Midbrain (tissue), 1 donor: ENCODE measurements around the gene ADAMTSL1.
A peak's percentile ranks its signal among the peaks of the same experiment; 100 is the strongest.

Experiments used
- DNase-seq: peaks from one replicate; lab custom pipeline; 2025; lab: John Stamatoyannopoulos, UW

The ADAMTSL1 gene

GRCh38 chr9:18467696-18468095, 6.3 kb upstream of the ADAMTSL1 start:
- DNase-seq, result no peak

DNA sequence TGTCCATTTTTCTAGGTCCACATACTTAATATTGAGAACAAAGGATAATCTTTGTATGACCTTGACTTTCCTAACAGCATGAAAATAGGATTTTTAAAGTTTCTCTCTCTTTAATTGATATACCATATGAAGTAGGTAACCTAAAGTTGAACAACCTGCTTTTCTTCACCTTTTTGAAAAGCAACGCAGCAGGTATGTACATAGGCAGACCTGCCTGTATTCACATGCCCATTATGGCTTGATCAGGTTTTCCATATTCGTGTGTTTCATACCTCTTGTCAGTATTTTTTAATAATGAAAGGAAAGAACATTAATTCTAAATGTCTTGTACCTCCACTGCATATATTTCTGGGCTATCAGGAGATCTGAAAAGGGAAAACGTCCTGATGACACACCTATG, 1.5 kb upstream of the ADAMTSL1 start:
- DNase-seq, result no peak

- DNase-seq, result no peak
Measured at GRCh38 chr9:18472841-18473251, 1.1 kb upstream of the ADAMTSL1 start.

- no peak for DNase-seq
Measured at GRCh38 chr9:18474783-18475182, 830 bp downstream of the ADAMTSL1 start.

DNA sequence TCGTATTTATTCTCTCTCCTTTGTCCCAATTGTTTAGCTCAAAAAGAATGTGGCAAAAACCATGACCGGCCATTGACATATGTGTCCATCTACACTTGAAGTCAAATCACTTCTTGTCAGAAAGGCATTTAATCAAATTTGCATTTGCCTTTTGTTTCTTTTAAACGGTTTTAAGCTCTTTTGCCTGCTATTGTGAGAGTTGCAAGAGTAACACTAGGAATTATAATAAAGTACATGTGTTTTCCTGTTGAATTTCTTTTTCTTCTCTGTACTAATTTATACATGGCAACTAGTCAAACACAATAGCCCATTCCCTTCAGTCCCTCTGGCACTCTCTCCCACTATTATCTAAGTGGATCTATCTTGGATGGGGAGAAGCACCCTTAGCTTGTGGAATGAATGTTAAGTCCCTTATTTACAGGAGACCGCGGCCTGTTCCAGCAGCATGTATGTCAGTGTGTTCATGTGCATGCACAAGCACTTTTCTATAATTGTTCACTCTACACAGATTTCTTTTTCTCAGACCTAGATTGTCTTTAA, 3.2 kb downstream of the ADAMTSL1 start:
- DNase-seq, result no peak

DNA sequence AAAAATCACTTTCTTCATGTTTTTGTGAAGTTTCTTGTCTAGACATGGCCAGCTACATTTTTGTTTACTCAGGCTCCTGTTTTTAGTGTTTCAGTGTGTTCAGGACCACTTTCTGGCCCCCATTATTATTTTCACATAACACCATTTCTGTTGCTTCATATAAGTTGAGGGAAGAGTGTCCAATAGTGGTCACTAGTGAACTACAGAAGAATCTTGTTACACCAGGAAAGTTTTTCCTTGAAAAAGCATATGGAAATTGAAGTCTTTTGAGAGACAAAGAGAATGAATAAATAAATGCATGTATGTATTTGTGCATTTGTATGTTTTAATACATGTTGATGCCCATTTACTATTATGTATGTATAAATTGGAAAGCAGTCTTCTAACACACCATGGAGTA, 3.8 kb downstream of the ADAMTSL1 start:
- no peak for DNase-seq

DNA sequence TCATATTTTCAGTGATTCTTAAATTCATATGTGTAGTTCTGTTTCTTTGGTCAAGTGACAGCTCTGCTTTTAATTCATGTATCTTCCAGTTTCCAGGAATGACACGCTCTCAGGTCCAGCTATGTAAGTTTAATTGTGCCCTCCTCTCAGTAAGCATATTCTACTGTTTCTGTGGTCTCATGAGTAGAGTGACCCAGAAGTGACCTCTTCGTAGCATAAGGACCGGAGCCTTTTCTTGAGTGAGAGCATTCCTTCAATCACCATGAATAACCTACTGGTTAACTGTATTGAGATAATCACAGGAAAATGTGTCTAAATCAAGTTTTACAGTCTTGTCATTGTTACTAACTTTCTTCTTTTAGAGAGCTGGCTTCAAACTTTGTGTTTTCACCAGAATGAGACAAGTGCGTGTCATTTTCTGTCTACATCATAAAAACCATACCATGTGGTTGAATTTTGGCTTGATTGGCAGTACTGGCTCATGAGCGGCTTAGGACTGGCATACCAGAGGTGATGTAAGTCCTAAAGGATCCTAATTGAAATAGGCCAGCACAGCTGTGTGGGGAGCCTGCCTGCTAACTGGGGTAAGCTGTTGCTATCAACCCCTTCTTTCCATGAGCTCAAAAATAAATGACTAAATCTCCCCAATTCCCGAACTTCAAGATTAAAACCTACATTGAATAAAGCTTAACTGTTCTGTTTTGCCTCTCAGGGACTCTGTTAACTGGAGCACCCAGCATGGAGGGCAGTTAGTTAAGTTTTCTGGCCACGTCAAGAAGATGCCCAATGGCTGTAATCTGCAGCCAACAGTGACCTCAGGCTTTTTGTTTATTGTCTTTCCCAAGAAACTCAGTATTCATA, 4.8 kb downstream of the ADAMTSL1 start:
- DNase-seq, result peak; percentile 24

GRCh38 chr9:18479405-18479804, 5.5 kb downstream of the ADAMTSL1 start:
- DNase-seq, result no peak

GRCh38 chr9:18480662-18481093, 6.7 kb downstream of the ADAMTSL1 start:
- no peak for DNase-seq

DNA sequence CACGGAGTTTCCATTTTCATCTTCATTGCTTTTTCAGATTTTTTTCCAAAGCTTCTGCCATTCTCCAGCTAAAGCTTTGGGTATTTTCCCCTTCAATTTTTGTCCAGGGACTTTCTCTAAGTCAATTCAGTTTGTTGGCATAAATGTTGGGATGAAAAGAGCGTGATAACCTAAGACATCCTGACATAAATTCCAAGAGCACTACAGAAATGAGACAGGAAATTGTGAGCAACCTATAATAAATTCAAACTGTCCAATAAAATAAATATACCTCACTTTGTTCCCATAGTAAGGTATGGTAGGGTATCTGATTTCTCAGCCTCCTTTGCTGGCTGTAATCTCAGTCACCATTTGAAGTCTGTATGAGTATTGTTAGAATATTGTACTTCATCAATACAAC, 8.4 kb downstream of the ADAMTSL1 start:
- no peak for DNase-seq

DNA sequence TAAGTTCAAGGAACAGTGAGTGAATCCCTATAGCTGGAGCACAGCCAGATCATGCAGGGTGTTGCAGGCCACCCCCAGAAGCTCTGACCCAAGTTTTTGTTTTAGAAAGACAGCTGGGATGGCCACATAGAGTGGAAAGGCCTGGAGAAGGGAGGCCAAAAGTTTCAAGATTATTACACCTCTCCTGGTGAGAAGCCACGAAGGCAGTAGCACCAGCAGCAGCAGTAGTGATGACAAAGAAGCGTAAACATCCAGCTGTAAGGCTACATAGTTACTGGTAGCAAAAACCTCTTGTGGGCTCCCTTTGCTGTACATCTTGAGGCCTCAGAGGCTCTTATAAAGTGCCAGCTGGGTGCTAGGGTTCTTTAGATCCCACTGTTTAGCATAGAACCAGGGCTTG, 11.8 kb downstream of the ADAMTSL1 start:
- no peak for DNase-seq

GRCh38 chr9:18487611-18488010, 13.7 kb downstream of the ADAMTSL1 start:
- DNase-seq, result no peak

GRCh38 chr9:18488886-18489285, 14.9 kb downstream of the ADAMTSL1 start:
- DNase-seq, result no peak

DNA sequence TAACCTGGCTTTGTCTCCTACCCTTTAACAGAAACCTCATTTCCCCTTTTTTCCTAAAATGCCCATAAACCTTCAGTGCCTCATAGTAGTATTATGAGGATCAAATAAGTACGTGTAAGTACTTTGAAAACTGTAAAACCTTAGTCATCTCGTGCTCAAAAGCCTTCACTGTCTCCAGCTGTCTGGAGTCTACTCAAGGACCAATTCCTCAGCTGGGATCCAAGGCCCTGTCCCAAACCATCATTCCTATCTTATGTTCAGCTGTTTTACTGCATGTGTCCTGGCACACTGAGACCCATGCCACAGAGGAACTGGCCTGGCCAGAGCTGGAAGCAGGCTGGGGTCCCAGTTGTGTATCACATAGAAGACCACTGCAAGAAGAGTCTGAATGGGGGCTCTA, 15.9 kb downstream of the ADAMTSL1 start:
- DNase-seq, result no peak

DNA sequence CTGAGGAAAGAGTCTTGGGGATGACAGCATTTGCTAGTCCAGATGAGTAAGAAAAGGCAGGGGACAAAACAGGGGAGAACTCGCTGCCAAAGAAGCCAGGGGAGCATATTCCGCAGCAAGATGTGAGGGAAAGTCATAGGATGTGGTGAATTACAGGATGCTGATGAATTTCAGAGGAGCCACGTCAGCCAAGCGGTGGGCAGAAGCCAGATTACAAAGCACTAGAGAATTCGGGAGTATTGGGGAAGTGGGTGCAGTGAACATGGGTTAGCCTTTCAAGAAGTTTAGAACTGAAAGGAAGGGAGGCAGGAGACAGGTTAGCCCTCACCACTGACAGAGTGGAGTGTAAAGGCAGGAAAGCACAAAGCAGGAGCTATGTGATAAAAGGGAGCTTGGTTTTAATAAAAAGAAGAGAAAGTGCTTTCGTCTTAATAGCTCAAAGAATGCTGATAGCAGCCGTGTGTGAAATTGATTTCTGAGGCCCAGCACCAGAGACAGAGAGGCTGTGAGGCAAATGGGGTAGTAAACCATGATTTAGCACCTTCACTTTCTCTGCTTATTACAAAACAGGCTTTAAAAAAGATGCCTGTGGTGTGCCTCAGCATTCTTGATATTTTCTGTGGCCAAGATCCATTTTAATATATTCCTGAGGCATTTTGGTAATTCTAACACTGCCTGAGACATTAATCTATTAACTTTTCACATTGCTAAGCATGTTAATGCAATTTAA, 16.9 kb downstream of the ADAMTSL1 start:
- no peak for DNase-seq

DNA sequence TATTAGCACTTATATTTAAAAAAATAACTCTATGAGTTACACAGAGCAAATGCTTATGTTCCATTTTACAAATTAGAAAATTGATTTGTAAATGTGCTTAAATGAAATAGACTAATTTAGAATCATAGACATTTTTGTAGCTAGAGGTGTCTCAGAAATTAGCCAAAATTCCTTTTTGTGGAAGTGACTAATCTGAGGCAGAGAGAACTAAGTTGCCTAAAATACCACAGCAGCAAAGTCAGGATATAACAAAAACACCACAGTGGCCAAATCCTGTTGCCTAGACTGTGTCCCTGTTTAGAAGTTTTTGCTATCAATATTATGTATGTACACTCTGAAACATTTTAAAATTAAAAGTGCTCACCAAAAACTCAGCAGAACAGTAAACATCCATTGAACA, 18.7 kb downstream of the ADAMTSL1 start:
- no peak for DNase-seq

- DNase-seq, result no peak
Measured at GRCh38 chr9:18493451-18493993, 19.6 kb downstream of the ADAMTSL1 start.

GRCh38 chr9:18495065-18495464, 21.1 kb downstream of the ADAMTSL1 start:
- no peak for DNase-seq

DNA sequence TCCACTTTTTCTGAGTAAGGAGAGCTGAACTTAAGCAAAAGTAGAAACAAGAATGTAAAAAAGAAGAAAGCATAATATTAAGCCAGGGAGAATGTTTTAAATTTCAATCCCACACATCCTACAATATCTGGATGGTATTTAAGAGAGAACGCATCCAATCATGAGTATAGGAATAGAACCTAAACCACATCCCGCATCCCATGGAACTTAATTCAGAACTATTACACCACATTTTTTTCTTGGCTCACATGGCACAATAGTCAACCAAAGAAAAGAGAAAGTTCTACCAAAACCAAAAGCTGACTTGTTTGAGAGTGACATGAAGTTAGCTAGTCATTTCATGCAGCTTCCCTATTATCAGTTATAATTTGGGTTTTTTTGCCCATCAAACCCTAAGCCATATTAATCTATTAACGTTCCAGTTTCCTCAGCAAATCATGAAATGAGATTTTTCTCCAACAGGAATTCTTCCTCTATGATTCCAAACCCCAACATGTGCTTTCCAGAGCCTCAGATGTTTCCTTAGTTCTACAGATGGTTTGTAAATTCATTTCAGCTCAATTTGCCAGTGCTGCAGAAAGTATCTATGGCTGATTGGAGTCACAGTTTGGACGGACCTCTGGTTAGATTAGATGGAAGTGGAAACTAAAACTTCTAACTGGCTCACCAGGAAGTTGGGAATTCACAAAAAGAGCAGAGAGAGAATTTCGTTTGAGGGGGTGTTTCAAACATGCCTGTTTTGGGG, 22.5 kb downstream of the ADAMTSL1 start:
- no peak for DNase-seq

GRCh38 chr9:18499062-18499461, 25.1 kb downstream of the ADAMTSL1 start:
- no peak for DNase-seq

GRCh38 chr9:18499980-18500379, 26.0 kb downstream of the ADAMTSL1 start:
- DNase-seq, result no peak

GRCh38 chr9:18500451-18500850, 26.5 kb downstream of the ADAMTSL1 start:
- DNase-seq, result no peak
